Keratinocyte (primary cell): ENCODE data around the gene ACR. TPM values are rescaled to one million over a fixed set of nuclear protein-coding genes. Genes with fewer than 3 reads are reported as not detected.
A peak's percentile ranks its signal among the peaks of the same experiment; 100 is the strongest.

Experiments used
- DNase-seq: peaks from one replicate; pipeline ENCODE4 v3.0.0-alpha.2; 2011; ENCODE audit warnings: low read depth, missing footprints, low spot score
- FAIRE-seq: peaks from 2 replicates; lab custom pipeline; 2011; peaks lifted over from hg19 to GRCh38; lab: Jason Lieb, UNC
- H2AFZ ChIP-seq: 2 replicates; pipeline ENCODE4 v1.6.0; 2012; ENCODE audit warnings: low read length, control low read depth, inconsistent platforms; ENCODE audit not compliant: control insufficient read depth
- H3K27ac ChIP-seq: 2 replicates; pipeline ENCODE4 v1.5.1; 2011; ENCODE audit warnings: low read length; ENCODE audit not compliant: control insufficient read depth, insufficient read depth
- H3K27me3 ChIP-seq: 3 replicates; pipeline ENCODE4 v1.6.0; 2011; ENCODE audit warnings: low read length; ENCODE audit not compliant: control insufficient read depth, insufficient read depth; ENCODE audit errors: extremely low read depth
- H3K36me3 ChIP-seq, 2 experiments: 2 replicates in 1 of 2; 3 replicates in 1 of 2; pipeline ENCODE4 v1.5.1; 2011; ENCODE audit warnings: low read length in 2 of 2, mild to moderate bottlenecking in 1 of 2; ENCODE audit not compliant: control insufficient read depth in 2 of 2, insufficient read depth in 2 of 2; ENCODE audit errors: extremely low read depth in 1 of 2
- H3K4me1 ChIP-seq: 3 replicates; pipeline ENCODE4 v1.5.1; 2011; ENCODE audit warnings: low read length; ENCODE audit not compliant: control insufficient read depth, insufficient read depth; ENCODE audit errors: extremely low read depth
- H3K4me2 ChIP-seq: 3 replicates; pipeline ENCODE4 v1.6.0; 2011; ENCODE audit warnings: low read depth, low read length; ENCODE audit not compliant: control insufficient read depth, insufficient read depth; ENCODE audit errors: extremely low read depth
- H3K4me3 ChIP-seq, 3 experiments: fragments of 200-600 bp in 1 of 3; sonication (generic) in 1 of 3; 2 replicates in 2 of 3; 3 replicates in 1 of 3; pipeline ENCODE4 v1.5.1; 2011 to 2016; ENCODE audit warnings: low read length in 3 of 3, mild to moderate bottlenecking in 3 of 3, control low read depth in 2 of 3, inconsistent platforms in 1 of 3, low read depth in 1 of 3, mixed read lengths in 1 of 3, mixed run types in 1 of 3, moderate library complexity in 1 of 3; ENCODE audit not compliant: control insufficient read depth in 2 of 3, insufficient read depth in 2 of 3; ENCODE audit errors: extremely low read depth in 1 of 3
- H3K79me2 ChIP-seq: 2 replicates; pipeline ENCODE4 v1.6.0; 2012; ENCODE audit warnings: low read length; ENCODE audit not compliant: control insufficient read depth, insufficient read depth
- H3K9ac ChIP-seq: 3 replicates; pipeline ENCODE4 v1.6.0; 2011; ENCODE audit warnings: low read length; ENCODE audit not compliant: control insufficient read depth, insufficient read depth; ENCODE audit errors: extremely low read depth
- H3K9me1 ChIP-seq: 3 replicates; pipeline ENCODE4 v1.6.0; 2011; ENCODE audit warnings: low read length; ENCODE audit not compliant: control insufficient read depth, insufficient read depth; ENCODE audit errors: extremely low read depth
- H3K9me3 ChIP-seq: 2 replicates; pipeline ENCODE4 v1.5.1; 2012; ENCODE audit warnings: low read depth, low read length; ENCODE audit not compliant: control insufficient read depth
- H4K20me1 ChIP-seq: 3 replicates; pipeline ENCODE4 v1.6.0; 2011; ENCODE audit warnings: low read length; ENCODE audit not compliant: control insufficient read depth, insufficient read depth; ENCODE audit errors: extremely low read depth
- CTCF ChIP-seq, 3 experiments: IDR thresholded peaks in 1 of 3; conservative IDR thresholded peaks in 1 of 3; optimal IDR thresholded peaks in 1 of 3; 2 replicates in 2 of 3; 3 replicates in 1 of 3; pipeline versions ENCODE3 to v1.5.1; 2011; ENCODE audit warnings: low read length in 3 of 3, mild to moderate bottlenecking in 3 of 3, moderate library complexity in 2 of 3, control low read depth in 1 of 3, inconsistent platforms in 1 of 3; ENCODE audit not compliant: insufficient read depth in 2 of 3; ENCODE audit errors: extremely low read depth in 1 of 3
- EZH2 ChIP-seq: IDR thresholded peaks from one replicate; pipeline ENCODE4 v1.6.1; 2012; ENCODE audit warnings: inconsistent platforms, mild to moderate bottlenecking, low read length, moderate library complexity
- dilution Hi-C: fragments of 300-500 bp; cut with MboI; formaldehyde crosslinking; loops from one replicate; pipeline ENCODE4 v1.7.0; 2020; ENCODE audit warnings: low sequenced_read_pairs; ENCODE audit not compliant: extremely low pct_ligation_motif_present
- polyA plus RNA-seq, 5 experiments: library from polyadenylated mRNA; depleted of rRNA in 3 of 5; stranded (reverse) in 3 of 5; stranded (forward) in 1 of 5; unstranded in 1 of 5; fragments of >200 nt; gene quantifications; 1 replicate in 1 of 5; 2 replicates in 3 of 5; 3 replicates in 1 of 5; pipeline versions ENCODE4 v1.2.1 to v1.2.3, GENCODE V29; 2011 to 2012; ENCODE audit warnings: missing spikeins in 2 of 5, low read depth in 1 of 5, low replicate concordance in 1 of 5

The ACR gene
- polyA plus RNA-seq, 1 donor (not counting 4 experiments of a cell fraction or from before 2014, with no cell fraction given), result not detected

GRCh38 chr22:50696799-50697561 lies 41.0 kb upstream of the ACR start:
- no peaks in the 10 kb centered on the region for H3K9me3 ChIP-seq
- FAIRE-seq, result no peak
- peak overlapping the region; percentile 53 for H2AFZ ChIP-seq
- H3K4me2 ChIP-seq, result peak overlapping the region; percentile 67
- peaks cover 0 to 1% of the 10 kb centered on the region in 2 experiments for H3K36me3 ChIP-seq
- no peaks in the 10 kb centered on the region for H3K27me3 ChIP-seq
- DNase-seq, result no peak
- no peaks in the 10 kb centered on the region for H4K20me1 ChIP-seq
- dilution Hi-C loops, result no loop called here
- TF ChIP-seq EZH2 (no peak), CTCF (optimal IDR thresholded peaks at IDR 0.05 in 1 of 3, IDR thresholded peaks at IDR 0.05 in 1 of 3, conservative IDR thresholded peaks at IDR 0.05 in 1 of 3; ENCODE audit: extremely low read depth in 1 of 3, insufficient read depth in 2 of 3, low read length in 3 of 3) (peak; percentile 68 to 85 (median 83))
- H3K9me1 ChIP-seq, result no peaks in the 10 kb centered on the region
- H3K79me2 ChIP-seq, result no peaks in the 10 kb centered on the region
- H3K4me3 ChIP-seq, result peak overlapping the region in 2 of 3 experiments; percentile 31 to 48
- H3K4me1 ChIP-seq, result peaks cover 20% of the 10 kb centered on the region
- H3K27ac ChIP-seq, result peak overlapping the region; percentile 44
- peak overlapping the region; percentile 38 for H3K9ac ChIP-seq

DNA sequence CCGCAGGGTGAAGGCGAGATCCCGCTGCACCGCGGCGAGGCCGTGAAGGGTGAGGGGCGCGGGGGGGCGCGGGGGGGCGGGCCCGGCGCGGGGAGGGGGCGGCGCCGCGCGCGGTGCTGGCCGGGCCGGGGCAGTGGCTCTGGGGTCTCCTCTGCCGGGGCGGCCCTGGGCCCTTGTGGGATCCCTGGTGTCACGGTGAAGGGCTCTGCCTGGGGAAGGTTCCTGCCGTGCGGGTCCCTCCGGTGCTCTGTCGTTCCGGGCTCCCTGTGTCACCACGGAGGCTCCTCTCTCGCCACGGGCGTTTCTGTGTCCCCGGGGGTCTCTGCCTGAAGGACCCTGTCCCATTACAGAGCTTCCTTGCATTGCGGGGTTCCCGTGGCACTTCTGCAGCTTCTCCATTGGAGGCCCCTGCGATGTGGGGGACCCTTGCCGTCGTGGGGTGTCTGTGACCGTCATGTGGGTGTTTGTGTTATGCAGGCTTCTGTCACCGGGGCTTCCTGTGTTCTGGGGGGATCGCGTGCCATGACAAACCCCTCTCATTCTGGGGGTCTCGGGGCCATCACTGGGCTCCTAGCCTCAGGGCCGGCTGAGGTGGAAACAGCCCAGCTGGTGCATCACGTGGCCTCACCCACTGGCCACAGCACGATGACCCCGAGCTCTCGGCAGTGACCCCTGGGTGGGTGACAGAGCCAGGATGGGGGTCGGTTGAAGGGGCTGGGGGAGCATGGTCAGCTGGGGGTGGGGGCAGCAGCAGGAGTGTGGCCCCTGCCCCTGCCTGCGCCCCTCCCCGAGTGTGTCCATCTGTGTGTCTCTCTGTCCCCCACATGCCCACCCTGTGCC lies 40.1 kb upstream of the ACR start:
- TF ChIP-seq EZH2 (no peak), CTCF (optimal IDR thresholded peaks at IDR 0.05 in 1 of 3, IDR thresholded peaks at IDR 0.05 in 1 of 3, conservative IDR thresholded peaks at IDR 0.05 in 1 of 3; ENCODE audit: extremely low read depth in 1 of 3, insufficient read depth in 2 of 3, low read length in 3 of 3) (no peak)
- Histone ChIP-seq H3K9me1 (no peaks in the 10 kb centered on the region), H2AFZ (no peak overlapping the region), H3K4me1 (peaks cover 20% of the 10 kb centered on the region), H3K4me3 (peak overlapping the region; percentile 36 to 65 (median 49)), H4K20me1 (no peaks in the 10 kb centered on the region), H3K4me2 (peak overlapping the region; percentile 79), H3K9ac (peak overlapping the region; percentile 45), H3K36me3 (peaks cover 0 to 1% of the 10 kb centered on the region in 2 experiments), H3K27me3 (no peaks in the 10 kb centered on the region), H3K79me2 (no peaks in the 10 kb centered on the region), H3K27ac (no peak overlapping the region), H3K9me3 (no peaks in the 10 kb centered on the region)
- FAIRE-seq (no peak), DNase-seq (no peak)
- dilution Hi-C loops, result no loop called here
